ENCODE data around the gene IGSF5.

GRCh38 chr21:39713905-39714304 is 31.1 kb upstream of the IGSF5 start:
- TF ChIP-seq CTCF (conservative IDR thresholded peaks at IDR 0.05; ENCODE audit: low read depth, low read length) (no peak), EZH2 (IDR thresholded peaks at IDR 0.05; ENCODE audit: borderline replicate concordance, low read depth, low read length, poor library complexity, severe bottlenecking) (no peak)
